ENCODE results near the gene CYFIP2. TPM values are rescaled to one million over a fixed set of nuclear protein-coding genes. Genes with fewer than 3 reads are reported as not detected.

Gene CYFIP2
- total RNA-seq, 1 experiment from 2014 or later: 45.1 TPM

DNA sequence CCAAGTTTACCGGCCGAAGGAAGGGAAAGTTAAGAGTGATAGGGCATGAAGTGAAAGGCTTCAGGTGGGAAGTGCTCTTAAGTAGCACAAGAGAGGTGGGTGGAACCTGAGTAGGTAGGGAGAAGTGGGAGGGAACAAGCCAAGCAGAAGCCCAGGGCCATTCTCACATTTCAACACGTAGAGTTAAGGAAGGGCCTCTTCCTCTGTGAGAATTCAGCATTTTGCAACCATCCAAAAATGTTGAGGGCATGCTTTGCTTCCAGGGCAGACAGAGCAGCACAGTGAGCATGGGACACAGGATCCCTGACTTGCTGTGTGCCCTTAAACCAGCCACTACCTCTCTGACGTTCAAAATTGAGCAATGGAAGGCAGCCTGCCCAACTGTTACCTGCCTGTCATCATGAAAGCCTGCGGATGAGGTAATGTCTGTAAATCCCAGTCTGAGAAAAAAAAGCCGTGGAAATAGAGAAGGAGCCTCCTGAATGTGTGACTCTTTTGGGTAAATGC lies 3.3 kb downstream of the CYFIP2 start:
- CTCF ChIA-PET: no interaction called here
- Histone ChIP-seq H3K27me3 (ENCODE audit: insufficient read depth, low read length) (no peaks in the 10 kb centered on the region), H4K20me1 (ENCODE audit: insufficient read depth) (no peaks in the 10 kb centered on the region), H3K36me3 (ENCODE audit: control insufficient read depth in 1 of 2, insufficient read depth in 2 of 2, low read length in 2 of 2) (no peaks in the 10 kb centered on the region), H2AFZ (ENCODE audit: low read depth, low read length, poor library complexity, severe bottlenecking) (no peak overlapping the region), H3K27ac (ENCODE audit: low read depth, low read length) (no peak overlapping the region), H3K9ac (ENCODE audit: low read length) (no peak overlapping the region), H3K4me1 (ENCODE audit: control insufficient read depth in 1 of 2, insufficient read depth in 2 of 2, low read length in 2 of 2) (peaks cover 6 to 15% of the 10 kb centered on the region in 2 experiments; a peak in 3 of 4 replicates), H3K4me3 (replicated peaks in 1 of 2; ENCODE audit: low read depth in 1 of 2, low read length in 2 of 2) (no peak overlapping the region), H3K79me2 (ENCODE audit: insufficient read depth, low read length) (no peaks in the 10 kb centered on the region), H3K4me2 (ENCODE audit: low read length) (no peak overlapping the region), H3K9me2 (ENCODE audit: insufficient read depth) (no peaks in the 10 kb centered on the region), H3K9me3 (ENCODE audit: control insufficient read depth in 1 of 2, insufficient read depth in 1 of 2, low read depth in 1 of 2, low read length in 2 of 2) (no peaks in the 10 kb centered on the region)
- no TSS peak for BruUV-seq (replicated peaks)
- ATAC-seq (no peak), DNase-seq (ENCODE audit: low read depth, low spot score) (no peak)
- POLR2A ChIA-PET: no interaction called here
- RAD21 ChIA-PET (ENCODE audit: low non-redundant PET in 1 of 2, low total read pairs in 2 of 2, uncharacterized antibody in 2 of 2, unreplicated experiment in 2 of 2): no interaction called here
- intact Hi-C loops (cut with micrococcal nuclease): loop anchor here (10.0 kb wide), 1 partner anchor 124 kb away; the partner anchor contains the start of gene MED7
- TF ChIP-seq EZH2phosphoT487 (IDR thresholded peaks at IDR 0.05; ENCODE audit: borderline replicate concordance) (no peak), ELF1 (IDR thresholded peaks at IDR 0.05; ENCODE audit: borderline replicate concordance, low read depth) (no peak), POLR2A (IDR thresholded peaks at IDR 0.05; ENCODE audit: borderline replicate concordance, extremely low read depth, insufficient read depth, insufficient read length) (no peak)
- TF ChIP-seq, protein P1, sequence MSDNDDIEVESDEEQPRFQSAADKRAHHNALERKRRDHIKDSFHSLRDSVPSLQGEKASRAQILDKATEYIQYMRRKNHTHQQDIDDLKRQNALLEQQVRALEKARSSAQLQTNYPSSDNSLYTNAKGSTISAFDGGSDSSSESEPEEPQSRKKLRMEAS (IDR thresholded peaks at IDR 0.05): no peak

- ChIA-PET POLR2A (no interaction called here), CTCF (no interaction called here), RAD21 (ENCODE audit: low non-redundant PET in 1 of 2, low total read pairs in 2 of 2, uncharacterized antibody in 2 of 2, unreplicated experiment in 2 of 2) (no interaction called here)
- TF ChIP-seq EGR1 (IDR thresholded peaks at IDR 0.05; ENCODE audit: low read depth) (no peak), JUND (IDR thresholded peaks at IDR 0.05) (no peak), SRF (IDR thresholded peaks at IDR 0.05; ENCODE audit: low read depth) (no peak), ZNF274 (IDR thresholded peaks at IDR 0.05; ENCODE audit: low read depth, low read length) (no peak), POLR2A (IDR thresholded peaks at IDR 0.05; ENCODE audit: borderline replicate concordance, extremely low read depth, insufficient read depth, insufficient read length) (no peak), YY1 (IDR thresholded peaks at IDR 0.05; ENCODE audit: extremely low read depth, insufficient replicate concordance, low read depth, low read length) (no peak), SP1 (IDR thresholded peaks at IDR 0.05; ENCODE audit: low read depth) (no peak), ZFX (IDR thresholded peaks at IDR 0.05) (no peak), ZBTB33 (IDR thresholded peaks at IDR 0.05; ENCODE audit: extremely low read depth, insufficient replicate concordance, low read length) (no peak), ELF1 (IDR thresholded peaks at IDR 0.05; ENCODE audit: borderline replicate concordance, low read depth) (no peak), EZH2 (IDR thresholded peaks at IDR 0.05) (no peak), FOSL1 (IDR thresholded peaks at IDR 0.05; ENCODE audit: low read depth) (no peak), POLR2AphosphoS5 (IDR thresholded peaks at IDR 0.05; ENCODE audit: low read depth, low read length) (no peak), CEBPB (IDR thresholded peaks at IDR 0.05; ENCODE audit: low read depth) (no peak), CTCF (IDR thresholded peaks at IDR 0.05 in 2 of 3, conservative IDR thresholded peaks at IDR 0.05 in 1 of 3; ENCODE audit: borderline replicate concordance in 1 of 3, insufficient read depth in 1 of 3, low read depth in 2 of 3, low read length in 2 of 3) (no peak)
- TF ChIP-seq, protein P1 (IDR thresholded peaks at IDR 0.05): no peak
These were observed 3.9 kb downstream of the CYFIP2 start for GRCh38 chr5:157269761-157270272.

More at GRCh38 chr5:157269761-157270272, 3.9 kb downstream of the CYFIP2 start:
- no peaks in the 10 kb centered on the region for H4K20me1 ChIP-seq (ENCODE audit: insufficient read depth)
- no peaks in the 10 kb centered on the region for H3K36me3 ChIP-seq (ENCODE audit: control insufficient read depth in 1 of 2, insufficient read depth in 2 of 2, low read length in 2 of 2)
- no peak for ATAC-seq
- H3K4me2 ChIP-seq (ENCODE audit: low read length): no peak overlapping the region
- DNase-seq (ENCODE audit: low read depth, low spot score): no peak
- intact Hi-C loops (cut with micrococcal nuclease): loop anchor here (10.0 kb wide), 1 partner anchor 125 kb away; the partner anchor contains the start of gene MED7
- no peak overlapping the region for H3K4me3 ChIP-seq (replicated peaks in 1 of 2; ENCODE audit: low read depth in 1 of 2, low read length in 2 of 2)
- no TSS peak for BruUV-seq (replicated peaks)
- no peak overlapping the region for H3K27ac ChIP-seq (ENCODE audit: low read depth, low read length)
- H3K9me2 ChIP-seq (ENCODE audit: insufficient read depth): no peaks in the 10 kb centered on the region
- H3K9me3 ChIP-seq (ENCODE audit: control insufficient read depth in 1 of 2, insufficient read depth in 1 of 2, low read depth in 1 of 2, low read length in 2 of 2): no peaks in the 10 kb centered on the region
- H3K9ac ChIP-seq (ENCODE audit: low read length): no peak overlapping the region
- H3K79me2 ChIP-seq (ENCODE audit: insufficient read depth, low read length): no peaks in the 10 kb centered on the region
- H3K4me1 ChIP-seq (ENCODE audit: control insufficient read depth in 1 of 2, insufficient read depth in 2 of 2, low read length in 2 of 2): peaks cover 6 to 15% of the 10 kb centered on the region in 2 experiments; a peak in 3 of 4 replicates
- H3K27me3 ChIP-seq (ENCODE audit: insufficient read depth, low read length): no peaks in the 10 kb centered on the region
- H2AFZ ChIP-seq (ENCODE audit: low read depth, low read length, poor library complexity, severe bottlenecking): no peak overlapping the region

All from HCT116 (cell line).